ENCODE measurements around the gene TP53I13. TPM values are rescaled to one million over a fixed set of nuclear protein-coding genes. Genes with fewer than 3 reads are reported as not detected.

Gene TP53I13
- polyA plus RNA-seq, 4 donors: 66.4 to 326 (median 192) TPM

GRCh38 chr17:29597361-29598172 is 29.1 kb downstream of the TP53I13 start:
- Histone ChIP-seq H3K27ac (ENCODE audit: low read depth in 1 of 3, low read length in 2 of 3) (no peak overlapping the region), H3K9me3 (ENCODE audit: control insufficient read depth in 2 of 2, insufficient read depth in 1 of 2, low read depth in 1 of 2, low read length in 1 of 2) (no peaks in the 10 kb centered on the region), H3K4me1 (ENCODE audit: control insufficient read depth in 3 of 3, insufficient read depth in 2 of 3, low read depth in 1 of 3, low read length in 2 of 3) (peaks cover 0 to 14% (median 0%) of the 10 kb centered on the region in 3 donors), H3K27me3 (ENCODE audit: control insufficient read depth in 3 of 3, insufficient read depth in 3 of 3, low read length in 3 of 3) (peaks cover 0 to 2% (median 0%) of the 10 kb centered on the region in 3 donors), H3K36me3 (ENCODE audit: control insufficient read depth in 3 of 3, insufficient read depth in 2 of 3, low read depth in 1 of 3, low read length in 3 of 3) (peaks cover 0 to 4% (median 0%) of the 10 kb centered on the region in 3 donors), H3K4me3 (ENCODE audit: low read depth in 1 of 3, low read length in 3 of 3) (no peak overlapping the region)
- no peak for FAIRE-seq
- 72 to 87% (median 85%) methylated on average over 12 to 13 of the region's 13 CpGs for WGBS, 3 donors
- no peak for DNase-seq

DNA sequence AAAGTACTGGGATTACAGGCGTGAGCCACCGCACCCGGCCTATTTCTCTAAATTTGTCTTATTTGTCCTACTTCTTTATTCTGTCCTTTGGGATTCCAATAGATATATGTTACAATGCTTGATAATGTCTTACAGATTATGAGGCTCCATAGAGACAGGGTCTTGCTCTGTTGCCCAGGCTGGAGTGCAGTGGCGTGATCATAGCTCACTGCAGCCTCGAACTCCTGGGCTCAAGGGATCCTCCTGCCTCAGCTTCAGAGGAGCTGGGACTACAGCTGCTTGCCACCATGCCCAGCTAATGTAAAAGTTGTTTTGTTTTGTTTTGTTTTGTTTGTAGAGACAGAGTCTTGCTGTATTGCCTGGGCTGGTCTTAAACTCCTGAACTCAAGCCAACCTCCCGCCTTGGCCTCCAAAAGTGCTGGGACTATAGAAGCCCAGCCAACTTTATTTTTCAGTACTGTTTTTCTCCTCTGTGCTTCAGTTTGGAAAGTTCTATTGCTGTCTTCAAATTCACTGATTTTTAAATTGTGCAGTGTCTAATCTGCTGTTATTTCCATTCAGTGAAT is 34.7 kb downstream of the TP53I13 start:
- FAIRE-seq (no peak), DNase-seq (no peak)
- 90 to 97% (median 95%) methylated on average over 6 of the region's 6 CpGs for WGBS, 3 donors
- Histone ChIP-seq H3K27ac (ENCODE audit: low read depth in 1 of 3, low read length in 2 of 3) (no peak overlapping the region), H3K4me1 (ENCODE audit: control insufficient read depth in 3 of 3, insufficient read depth in 2 of 3, low read depth in 1 of 3, low read length in 2 of 3) (no peaks in the 10 kb centered on the region), H3K4me3 (ENCODE audit: low read depth in 1 of 3, low read length in 3 of 3) (no peak overlapping the region), H3K27me3 (ENCODE audit: control insufficient read depth in 3 of 3, insufficient read depth in 3 of 3, low read length in 3 of 3) (no peaks in the 10 kb centered on the region), H3K36me3 (ENCODE audit: control insufficient read depth in 3 of 3, insufficient read depth in 2 of 3, low read depth in 1 of 3, low read length in 3 of 3) (no peaks in the 10 kb centered on the region), H3K9me3 (ENCODE audit: control insufficient read depth in 2 of 2, insufficient read depth in 1 of 2, low read depth in 1 of 2, low read length in 1 of 2) (no peaks in the 10 kb centered on the region)

DNA sequence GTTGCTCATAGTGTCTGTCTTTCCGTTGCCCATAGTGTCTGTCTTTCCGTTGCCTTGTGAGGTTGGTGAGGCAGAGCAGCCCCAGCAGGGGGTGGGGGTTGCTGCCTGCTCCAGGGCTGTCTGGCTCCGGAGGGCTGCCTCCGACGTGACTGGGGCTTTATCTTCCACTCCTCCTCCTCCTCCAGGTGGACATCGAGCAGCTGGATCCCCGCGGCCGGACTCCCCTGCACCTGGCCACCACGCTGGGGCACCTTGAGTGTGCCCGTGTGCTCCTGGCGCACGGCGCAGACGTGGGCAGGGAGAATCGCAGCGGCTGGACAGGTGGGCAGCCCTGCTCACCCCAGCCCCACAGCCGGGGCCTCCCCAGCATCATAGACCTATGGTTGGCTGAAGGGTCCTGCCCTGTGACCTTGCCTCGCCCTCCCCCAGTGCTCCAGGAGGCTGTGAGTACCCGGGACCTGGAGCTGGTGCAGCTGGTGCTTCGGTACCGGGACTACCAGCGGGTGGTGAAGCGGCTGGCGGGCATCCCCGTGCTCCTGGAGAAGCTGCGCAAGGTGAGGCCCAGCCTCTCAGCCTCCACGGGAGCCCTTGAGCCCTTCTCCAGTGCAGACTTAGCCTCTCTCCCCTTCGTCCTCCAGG is 39.2 kb downstream of the TP53I13 start:
- peaks cover 0 to 12% (median 0%) of the 10 kb centered on the region in 3 donors for H3K27me3 ChIP-seq (ENCODE audit: control insufficient read depth in 3 of 3, insufficient read depth in 3 of 3, low read length in 3 of 3)
- DNase-seq (no peak), FAIRE-seq (no peak)
- WGBS, 3 donors: 91 to 94% (median 91%) methylated on average over 29 of the region's 29 CpGs
- H3K4me1 ChIP-seq (ENCODE audit: control insufficient read depth in 3 of 3, insufficient read depth in 2 of 3, low read depth in 1 of 3, low read length in 2 of 3): peaks cover 0 to under 1% (median 0%) of the 10 kb centered on the region in 3 donors
- no peaks in the 10 kb centered on the region for H3K9me3 ChIP-seq (ENCODE audit: control insufficient read depth in 2 of 2, insufficient read depth in 1 of 2, low read depth in 1 of 2, low read length in 1 of 2)
- H3K36me3 ChIP-seq (ENCODE audit: control insufficient read depth in 3 of 3, insufficient read depth in 2 of 3, low read depth in 1 of 3, low read length in 3 of 3): peaks cover 0 to 8% (median 0%) of the 10 kb centered on the region in 3 donors
- no peak overlapping the region for H3K4me3 ChIP-seq (ENCODE audit: low read depth in 1 of 3, low read length in 3 of 3)
- H3K27ac ChIP-seq (ENCODE audit: low read depth in 1 of 3, low read length in 2 of 3): no peak overlapping the region

DNA sequence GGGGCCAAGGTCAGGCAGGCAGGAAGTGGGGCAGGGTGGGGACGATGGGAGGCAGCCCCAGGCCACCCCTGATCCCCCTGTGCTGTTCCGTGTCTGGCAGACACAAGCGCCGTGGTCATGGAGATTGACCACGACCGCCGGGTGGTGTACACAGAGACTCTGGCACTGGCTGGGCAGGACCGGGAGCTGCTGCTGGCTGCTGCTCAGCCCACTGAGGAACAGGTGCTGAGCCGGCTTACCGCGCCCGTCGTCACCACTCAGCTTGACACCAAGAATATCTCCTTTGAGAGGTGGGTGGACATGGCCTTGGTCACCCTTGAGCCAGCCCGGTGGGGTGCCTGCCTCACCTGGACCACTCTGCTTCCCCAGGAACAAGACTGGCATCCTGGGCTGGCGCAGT is 40.5 kb downstream of the TP53I13 start:
- DNase-seq (no peak), FAIRE-seq (no peak)
- Histone ChIP-seq H3K4me3 (ENCODE audit: low read depth in 1 of 3, low read length in 3 of 3) (no peak overlapping the region), H3K4me1 (ENCODE audit: control insufficient read depth in 3 of 3, insufficient read depth in 2 of 3, low read depth in 1 of 3, low read length in 2 of 3) (peaks cover 2 to 10% (median 3%) of the 10 kb centered on the region in 3 donors), H3K27ac (ENCODE audit: low read depth in 1 of 3, low read length in 2 of 3) (no peak overlapping the region), H3K36me3 (ENCODE audit: control insufficient read depth in 3 of 3, insufficient read depth in 2 of 3, low read depth in 1 of 3, low read length in 3 of 3) (peaks cover 0 to 8% (median 0%) of the 10 kb centered on the region in 3 donors), H3K27me3 (ENCODE audit: control insufficient read depth in 3 of 3, insufficient read depth in 3 of 3, low read length in 3 of 3) (peaks cover 0 to 22% (median 0%) of the 10 kb centered on the region in 3 donors), H3K9me3 (ENCODE audit: control insufficient read depth in 2 of 2, insufficient read depth in 1 of 2, low read depth in 1 of 2, low read length in 1 of 2) (no peaks in the 10 kb centered on the region)
- 86 to 89% (median 87%) methylated on average over 11 to 15 of the region's 15 CpGs for whole genome bisulfite sequencing, 3 donors

DNA sequence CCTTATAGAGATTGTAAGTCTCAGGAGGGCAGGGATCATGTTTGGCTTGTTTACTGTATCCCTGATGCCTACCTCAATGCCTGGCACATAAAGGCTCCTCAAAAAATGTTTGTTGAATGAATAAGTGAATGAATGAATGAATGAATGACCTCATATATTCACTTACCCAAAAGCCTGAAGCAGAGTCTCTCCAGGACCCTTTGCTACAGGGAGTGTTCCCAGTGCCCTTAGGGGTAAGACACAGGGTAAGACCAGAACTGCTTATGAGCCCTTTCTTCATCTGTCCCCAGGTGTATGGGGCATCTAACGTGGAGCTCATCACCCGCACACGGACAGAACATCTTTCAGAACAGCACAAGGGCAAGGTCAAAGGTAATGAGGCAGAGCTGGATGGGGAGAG is 41.9 kb downstream of the TP53I13 start:
- H3K9me3 ChIP-seq (ENCODE audit: control insufficient read depth in 2 of 2, insufficient read depth in 1 of 2, low read depth in 1 of 2, low read length in 1 of 2): no peaks in the 10 kb centered on the region
- H3K27me3 ChIP-seq (ENCODE audit: control insufficient read depth in 3 of 3, insufficient read depth in 3 of 3, low read length in 3 of 3): peaks cover 0 to 36% (median 0%) of the 10 kb centered on the region in 3 donors
- 69 to 85% (median 77%) methylated on average over 3 of the region's 3 CpGs for WGBS, 3 donors
- H3K36me3 ChIP-seq (ENCODE audit: control insufficient read depth in 3 of 3, insufficient read depth in 2 of 3, low read depth in 1 of 3, low read length in 3 of 3): peaks cover 0 to 8% (median 0%) of the 10 kb centered on the region in 3 donors
- no peak overlapping the region for H3K27ac ChIP-seq (ENCODE audit: low read depth in 1 of 3, low read length in 2 of 3)
- FAIRE-seq (no peak), DNase-seq (no peak)
- H3K4me1 ChIP-seq (ENCODE audit: control insufficient read depth in 3 of 3, insufficient read depth in 2 of 3, low read depth in 1 of 3, low read length in 2 of 3): peaks cover 2 to 19% (median 3%) of the 10 kb centered on the region in 3 donors
- no peak overlapping the region for H3K4me3 ChIP-seq (ENCODE audit: low read depth in 1 of 3, low read length in 3 of 3)

GRCh38 chr17:29611351-29612093 is 43.0 kb downstream of the TP53I13 start:
- Histone ChIP-seq H3K27me3 (ENCODE audit: control insufficient read depth in 3 of 3, insufficient read depth in 3 of 3, low read length in 3 of 3) (peaks cover 0 to 47% (median 0%) of the 10 kb centered on the region in 3 donors), H3K9me3 (ENCODE audit: control insufficient read depth in 2 of 2, insufficient read depth in 1 of 2, low read depth in 1 of 2, low read length in 1 of 2) (no peaks in the 10 kb centered on the region), H3K4me1 (ENCODE audit: control insufficient read depth in 3 of 3, insufficient read depth in 2 of 3, low read depth in 1 of 3, low read length in 2 of 3) (peaks cover 5 to 30% (median 8%) of the 10 kb centered on the region in 3 donors), H3K4me3 (ENCODE audit: low read depth in 1 of 3, low read length in 3 of 3) (no peak overlapping the region), H3K36me3 (ENCODE audit: control insufficient read depth in 3 of 3, insufficient read depth in 2 of 3, low read depth in 1 of 3, low read length in 3 of 3) (peaks cover 0 to 8% (median 0%) of the 10 kb centered on the region in 3 donors), H3K27ac (ENCODE audit: low read depth in 1 of 3, low read length in 2 of 3) (no peak overlapping the region)
- WGBS, 3 donors: 93 to 97% (median 96%) methylated on average over 11 of the region's 11 CpGs
- DNase-seq (no peak), FAIRE-seq (no peak)

- H3K27ac ChIP-seq (ENCODE audit: low read depth in 1 of 3, low read length in 2 of 3): no peak overlapping the region
- no peak for DNase-seq
- no peak overlapping the region for H3K4me3 ChIP-seq (ENCODE audit: low read depth in 1 of 3, low read length in 3 of 3)
- FAIRE-seq: no peak
- H3K4me1 ChIP-seq (ENCODE audit: control insufficient read depth in 3 of 3, insufficient read depth in 2 of 3, low read depth in 1 of 3, low read length in 2 of 3): peaks cover 5 to 35% (median 8%) of the 10 kb centered on the region in 3 donors
- H3K9me3 ChIP-seq (ENCODE audit: control insufficient read depth in 2 of 2, insufficient read depth in 1 of 2, low read depth in 1 of 2, low read length in 1 of 2): no peaks in the 10 kb centered on the region
- H3K36me3 ChIP-seq (ENCODE audit: control insufficient read depth in 3 of 3, insufficient read depth in 2 of 3, low read depth in 1 of 3, low read length in 3 of 3): peaks cover 0 to 8% (median 0%) of the 10 kb centered on the region in 3 donors
- WGBS, 3 donors: 92 to 96% (median 93%) methylated on average over 12 of the region's 12 CpGs
- H3K27me3 ChIP-seq (ENCODE audit: control insufficient read depth in 3 of 3, insufficient read depth in 3 of 3, low read length in 3 of 3): peaks cover 0 to 52% (median 0%) of the 10 kb centered on the region in 3 donors
Measured at GRCh38 chr17:29612094-29612403, 43.5 kb downstream of the TP53I13 start.

Measured in small intestine (tissue), 7 donors.